ENCODE results near the gene SPTLC3. TPM values are rescaled to one million over a fixed set of nuclear protein-coding genes. Genes with fewer than 3 reads are reported as not detected.

SPTLC3 gene
- total and polyA plus RNA-seq, 5 donors from 2014 or later, result 0.12 to 0.54 (median 0.13) TPM; not detected in 2

- Histone ChIP-seq H3K36me3 (ENCODE audit: control insufficient read depth, insufficient read depth, low read length) (no peaks in the 10 kb centered on the region), H3K4me3 (ENCODE audit: low read depth, low read length) (no peak overlapping the region), H3K27me3 (ENCODE audit: control insufficient read depth, insufficient read depth, low read length) (no peaks in the 10 kb centered on the region), H3K27ac (ENCODE audit: insufficient read depth, low read length, poor library complexity, severe bottlenecking) (no peak overlapping the region), H3K4me1 (ENCODE audit: control insufficient read depth, insufficient read depth, low read length, poor library complexity, severe bottlenecking) (no peaks in the 10 kb centered on the region), H3K9me3 (ENCODE audit: control insufficient read depth in 2 of 2, low read length in 2 of 2) (no peaks in the 10 kb centered on the region)
- ATAC-seq (ENCODE audit: low read depth in 2 of 2) (no peak), DNase-seq (no peak)
- no peaks in the 10 kb centered on the region for H3K27me3 Mint-ChIP-seq
- H3K36me3 Mint-ChIP-seq, result no peaks in the 10 kb centered on the region
- no peak overlapping the region for H3K27ac Mint-ChIP-seq
- no peak overlapping the region for H3K4me3 Mint-ChIP-seq
- peaks cover 0 to 4% (median 2%) of the 10 kb centered on the region in 7 donors for H3K9me3 Mint-ChIP-seq
- H3K4me1 Mint-ChIP-seq, result no peaks in the 10 kb centered on the region
Observed at GRCh38 chr20:13035399-13036152, 26.8 kb downstream of the SPTLC3 start.

- Histone ChIP-seq H3K27me3 (ENCODE audit: control insufficient read depth, insufficient read depth, low read length) (no peaks in the 10 kb centered on the region), H3K27ac (ENCODE audit: insufficient read depth, low read length, poor library complexity, severe bottlenecking) (no peak overlapping the region), H3K36me3 (ENCODE audit: control insufficient read depth, insufficient read depth, low read length) (no peaks in the 10 kb centered on the region), H3K4me1 (ENCODE audit: control insufficient read depth, insufficient read depth, low read length, poor library complexity, severe bottlenecking) (no peaks in the 10 kb centered on the region), H3K9me3 (ENCODE audit: control insufficient read depth in 2 of 2, low read length in 2 of 2) (no peaks in the 10 kb centered on the region), H3K4me3 (ENCODE audit: low read depth, low read length) (no peak overlapping the region)
- Mint-ChIP-seq H3K4me3 (no peak overlapping the region), H3K27me3 (no peaks in the 10 kb centered on the region), H3K27ac (no peak overlapping the region), H3K36me3 (no peaks in the 10 kb centered on the region), H3K4me1 (no peaks in the 10 kb centered on the region), H3K9me3 (peaks cover 0 to 6% (median 1%) of the 10 kb centered on the region in 7 donors)
- ATAC-seq (ENCODE audit: low read depth in 2 of 2) (no peak), DNase-seq (no peak)
Observed at GRCh38 chr20:13037727-13038126, 29.0 kb downstream of the SPTLC3 start.

GRCh38 chr20:13041574-13042457, 33.0 kb downstream of the SPTLC3 start:
- Mint-ChIP-seq H3K36me3 (no peaks in the 10 kb centered on the region), H3K4me1 (no peaks in the 10 kb centered on the region), H3K9me3 (peaks cover 0 to 10% (median 1%) of the 10 kb centered on the region in 7 donors), H3K27ac (no peak overlapping the region), H3K27me3 (no peaks in the 10 kb centered on the region), H3K4me3 (no peak overlapping the region)
- no peaks in the 10 kb centered on the region for H3K27me3 ChIP-seq (ENCODE audit: control insufficient read depth, insufficient read depth, low read length)
- H3K9me3 ChIP-seq (ENCODE audit: control insufficient read depth in 2 of 2, low read length in 2 of 2), result no peaks in the 10 kb centered on the region
- no peaks in the 10 kb centered on the region for H3K4me1 ChIP-seq (ENCODE audit: control insufficient read depth, insufficient read depth, low read length, poor library complexity, severe bottlenecking)
- H3K4me3 ChIP-seq (ENCODE audit: low read depth, low read length), result no peak overlapping the region
- H3K36me3 ChIP-seq (ENCODE audit: control insufficient read depth, insufficient read depth, low read length), result no peaks in the 10 kb centered on the region
- no peak overlapping the region for H3K27ac ChIP-seq (ENCODE audit: insufficient read depth, low read length, poor library complexity, severe bottlenecking)
- no peak for ATAC-seq (ENCODE audit: low read depth in 2 of 2)
- no peak for DNase-seq

- DNase-seq (no peak), ATAC-seq (ENCODE audit: low read depth in 2 of 2) (no peak)
- no peak overlapping the region for H3K4me3 ChIP-seq (ENCODE audit: low read depth, low read length)
- H3K9me3 ChIP-seq (ENCODE audit: control insufficient read depth in 2 of 2, low read length in 2 of 2), result no peaks in the 10 kb centered on the region
- Mint-ChIP-seq H3K36me3 (no peaks in the 10 kb centered on the region), H3K9me3 (peaks cover 0 to 10% (median 1%) of the 10 kb centered on the region in 7 donors), H3K4me1 (no peaks in the 10 kb centered on the region), H3K27me3 (no peaks in the 10 kb centered on the region), H3K27ac (no peak overlapping the region), H3K4me3 (no peak overlapping the region)
- no peaks in the 10 kb centered on the region for H3K4me1 ChIP-seq (ENCODE audit: control insufficient read depth, insufficient read depth, low read length, poor library complexity, severe bottlenecking)
- H3K27me3 ChIP-seq (ENCODE audit: control insufficient read depth, insufficient read depth, low read length), result no peaks in the 10 kb centered on the region
- H3K27ac ChIP-seq (ENCODE audit: insufficient read depth, low read length, poor library complexity, severe bottlenecking), result no peak overlapping the region
- no peaks in the 10 kb centered on the region for H3K36me3 ChIP-seq (ENCODE audit: control insufficient read depth, insufficient read depth, low read length)
Observed at GRCh38 chr20:13042458-13042794, 33.7 kb downstream of the SPTLC3 start.

- H3K36me3 Mint-ChIP-seq, result no peaks in the 10 kb centered on the region
- peaks cover 0 to 9% (median 3%) of the 10 kb centered on the region in 7 donors for H3K9me3 Mint-ChIP-seq
- H3K4me1 ChIP-seq (ENCODE audit: control insufficient read depth, insufficient read depth, low read length, poor library complexity, severe bottlenecking), result no peaks in the 10 kb centered on the region
- H3K9me3 ChIP-seq (ENCODE audit: control insufficient read depth in 2 of 2, low read length in 2 of 2), result no peaks in the 10 kb centered on the region
- H3K27ac Mint-ChIP-seq, result no peak overlapping the region
- H3K4me3 Mint-ChIP-seq, result no peak overlapping the region
- DNase-seq (no peak), ATAC-seq (ENCODE audit: low read depth in 2 of 2) (no peak)
- no peaks in the 10 kb centered on the region for H3K27me3 ChIP-seq (ENCODE audit: control insufficient read depth, insufficient read depth, low read length)
- H3K36me3 ChIP-seq (ENCODE audit: control insufficient read depth, insufficient read depth, low read length), result no peaks in the 10 kb centered on the region
- H3K4me1 Mint-ChIP-seq, result no peaks in the 10 kb centered on the region
- H3K27me3 Mint-ChIP-seq, result no peaks in the 10 kb centered on the region
- no peak overlapping the region for H3K27ac ChIP-seq (ENCODE audit: insufficient read depth, low read length, poor library complexity, severe bottlenecking)
- H3K4me3 ChIP-seq (ENCODE audit: low read depth, low read length), result no peak overlapping the region
Observed at GRCh38 chr20:13046409-13046808, 37.6 kb downstream of the SPTLC3 start.

- Mint-ChIP-seq H3K27me3 (no peaks in the 10 kb centered on the region), H3K4me3 (no peak overlapping the region), H3K36me3 (no peaks in the 10 kb centered on the region), H3K9me3 (peaks cover 0 to 4% (median 1%) of the 10 kb centered on the region in 7 donors), H3K27ac (no peak overlapping the region), H3K4me1 (no peaks in the 10 kb centered on the region)
- ATAC-seq (ENCODE audit: low read depth in 2 of 2) (no peak), DNase-seq (no peak)
- no peaks in the 10 kb centered on the region for H3K36me3 ChIP-seq (ENCODE audit: control insufficient read depth, insufficient read depth, low read length)
- no peaks in the 10 kb centered on the region for H3K27me3 ChIP-seq (ENCODE audit: control insufficient read depth, insufficient read depth, low read length)
- no peak overlapping the region for H3K4me3 ChIP-seq (ENCODE audit: low read depth, low read length)
- H3K27ac ChIP-seq (ENCODE audit: insufficient read depth, low read length, poor library complexity, severe bottlenecking), result no peak overlapping the region
- H3K4me1 ChIP-seq (ENCODE audit: control insufficient read depth, insufficient read depth, low read length, poor library complexity, severe bottlenecking), result no peaks in the 10 kb centered on the region
- H3K9me3 ChIP-seq (ENCODE audit: control insufficient read depth in 2 of 2, low read length in 2 of 2), result no peaks in the 10 kb centered on the region
Observed at GRCh38 chr20:13054011-13054410, 45.2 kb downstream of the SPTLC3 start.

GRCh38 chr20:13058666-13059389, 50.1 kb downstream of the SPTLC3 start:
- no peak overlapping the region for H3K27ac ChIP-seq (ENCODE audit: insufficient read depth, low read length, poor library complexity, severe bottlenecking)
- DNase-seq (no peak), ATAC-seq (ENCODE audit: low read depth in 2 of 2) (no peak)
- H3K4me1 ChIP-seq (ENCODE audit: control insufficient read depth, insufficient read depth, low read length, poor library complexity, severe bottlenecking), result no peaks in the 10 kb centered on the region
- H3K9me3 ChIP-seq (ENCODE audit: control insufficient read depth in 2 of 2, low read length in 2 of 2), result no peaks in the 10 kb centered on the region
- no peaks in the 10 kb centered on the region for H3K36me3 Mint-ChIP-seq
- no peak overlapping the region for H3K4me3 ChIP-seq (ENCODE audit: low read depth, low read length)
- no peaks in the 10 kb centered on the region for H3K36me3 ChIP-seq (ENCODE audit: control insufficient read depth, insufficient read depth, low read length)
- H3K27ac Mint-ChIP-seq, result no peak overlapping the region
- H3K4me3 Mint-ChIP-seq, result no peak overlapping the region
- H3K27me3 Mint-ChIP-seq, result no peaks in the 10 kb centered on the region
- H3K9me3 Mint-ChIP-seq, result peaks cover 0 to 4% (median 0%) of the 10 kb centered on the region in 7 donors
- no peaks in the 10 kb centered on the region for H3K27me3 ChIP-seq (ENCODE audit: control insufficient read depth, insufficient read depth, low read length)
- no peaks in the 10 kb centered on the region for H3K4me1 Mint-ChIP-seq

Measured in CD4-positive, CD25-positive, alpha-beta regulatory T cell (primary cell).